Measurements from ENCODE around the gene PKN1. TPM values are rescaled to one million over a fixed set of nuclear protein-coding genes. Genes with fewer than 3 reads are reported as not detected.

PKN1 gene
- total RNA-seq, 1 experiment from 2014 or later: 170 TPM

GRCh38 chr19:14496834-14497227, 63.7 kb downstream of the PKN1 start (continued):
- no peak for TF ChIP-seq HMGXB4 (CRISPR knock-in tag; IDR thresholded peaks at IDR 0.05)
- TF ChIP-seq MAX (CRISPR knock-in tag; IDR thresholded peaks at IDR 0.05): no peak
- no peak for TF ChIP-seq ATF2 (CRISPR knock-in tag; IDR thresholded peaks at IDR 0.05; ENCODE audit: borderline replicate concordance, low read depth)
- TF ChIP-seq ATF1 (CRISPR knock-in tag; IDR thresholded peaks at IDR 0.05): no peak

GRCh38 chr19:14497228-14497921, 64.3 kb downstream of the PKN1 start:
- Mint-ChIP-seq H3K27ac (peak overlapping the region; percentile 95), H3K27me3 (ENCODE audit: low read depth) (peaks cover 4% of the 10 kb centered on the region; the same call in 1 of the 2 replicates), H3K4me1 (peaks cover 21% of the 10 kb centered on the region), H3K36me3 (peaks cover 12% of the 10 kb centered on the region), H3K9me3 (no peaks in the 10 kb centered on the region), H3K4me3 (peak overlapping the region; percentile 52; the same call in 1 of the 2 replicates)
- ChIA-PET POLR2A (interaction anchor here (1.9 kb wide), 1 partner anchor 21 kb away, joined by 6 read pairs; the partner anchor contains the start of gene DNAJB1), CTCF (interaction anchor here (0.6 to 4.2 kb wide), 14 partner anchors 8 to 635 kb away, joined by 3 to 46 read pairs (median 4); partner anchors contain the start of genes DNAJB1 and PTGER1)
- ATAC-seq (no peak), DNase-seq (ENCODE audit: low spot score) (no peak)
- no peak for TF ChIP-seq RORB (CRISPR knock-in tag; IDR thresholded peaks at IDR 0.05)
- no peak for TF ChIP-seq ARID4B (CRISPR knock-in tag; IDR thresholded peaks at IDR 0.05; ENCODE audit: borderline replicate concordance)
- TF ChIP-seq TEAD4 (CRISPR knock-in tag; IDR thresholded peaks at IDR 0.05): no peak
- TF ChIP-seq CTCF (IDR thresholded peaks at IDR 0.05): no peak
- no peak for TF ChIP-seq ZSCAN18 (CRISPR knock-in tag; IDR thresholded peaks at IDR 0.05)
- TF ChIP-seq IRF1 (CRISPR knock-in tag; IDR thresholded peaks at IDR 0.05): no peak

Measured in WTC11 (cell line).